ENCODE data around the gene FLOT1.

FLOT1 gene

DNA sequence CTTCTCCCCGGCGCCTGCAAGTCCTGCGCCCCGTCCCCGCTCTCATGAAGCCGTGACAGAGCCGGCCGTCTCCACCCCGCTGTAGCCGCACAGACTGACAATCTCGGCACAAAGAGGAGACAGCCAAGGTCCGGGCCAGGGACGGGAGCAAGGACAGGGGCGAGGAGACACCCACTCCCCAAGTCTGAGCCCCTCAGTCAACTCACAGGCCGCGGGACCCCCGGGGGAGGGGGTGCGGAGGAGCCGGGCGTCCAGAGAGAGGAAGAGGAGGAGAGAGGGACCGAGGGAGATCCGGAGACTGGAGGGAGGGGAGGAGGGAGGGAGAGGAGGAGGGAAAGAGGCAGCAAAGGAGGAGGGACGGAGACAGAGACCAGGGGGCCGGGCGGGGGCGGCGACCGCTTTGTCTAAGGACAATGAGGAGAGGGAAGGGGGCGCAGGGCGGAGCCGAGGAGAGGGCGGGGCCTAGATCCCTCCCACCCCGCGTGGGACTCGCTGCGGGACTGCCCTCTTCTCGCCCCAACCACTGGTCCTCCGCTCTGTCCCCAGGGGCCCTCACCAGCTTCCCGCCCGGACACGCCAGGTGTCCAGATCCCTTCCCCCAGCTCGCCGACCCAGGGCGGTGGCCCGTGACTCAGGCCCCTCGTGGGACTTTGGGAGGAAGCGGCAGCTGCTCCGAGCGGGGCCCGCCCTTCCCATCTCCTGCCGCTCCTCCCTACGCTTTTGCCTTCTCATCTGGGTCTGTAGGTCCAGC is 55.4 kb downstream of the FLOT1 start (continued):
- no peak for TF ChIP-seq GFI1B (tag by site-specific recombination; IDR thresholded peaks at IDR 0.05)
- TF ChIP-seq, protein P1, sequence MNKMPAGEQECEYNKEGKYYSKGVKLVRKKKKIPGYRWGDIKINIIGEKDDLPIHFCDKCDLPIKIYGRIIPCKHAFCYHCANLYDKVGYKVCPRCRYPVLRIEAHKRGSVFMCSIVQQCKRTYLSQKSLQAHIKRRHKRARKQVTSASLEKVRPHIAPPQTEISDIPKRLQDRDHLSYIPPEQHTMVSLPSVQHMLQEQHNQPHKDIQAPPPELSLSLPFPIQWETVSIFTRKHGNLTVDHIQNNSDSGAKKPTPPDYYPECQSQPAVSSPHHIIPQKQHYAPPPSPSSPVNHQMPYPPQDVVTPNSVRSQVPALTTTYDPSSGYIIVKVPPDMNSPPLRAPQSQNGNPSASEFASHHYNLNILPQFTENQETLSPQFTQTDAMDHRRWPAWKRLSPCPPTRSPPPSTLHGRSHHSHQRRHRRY (tag by site-specific recombination; IDR thresholded peaks at IDR 0.05), result no peak
- no peak for TF ChIP-seq ZNF560 (tag by site-specific recombination; IDR thresholded peaks at IDR 0.05; ENCODE audit: borderline replicate concordance)
- TF ChIP-seq PRDM1 (tag by site-specific recombination; IDR thresholded peaks at IDR 0.05), result peak; percentile 37; the same call in 1 of the 2 replicates
- no peak for TF ChIP-seq ZNF660 (tag by site-specific recombination; IDR thresholded peaks at IDR 0.05)
- TF ChIP-seq HOXC10 (CRISPR knock-in tag; IDR thresholded peaks at IDR 0.05), result no peak
- 0 out of 2 replicates have a peak, but pooled peaks have one; percentile 45 for TF ChIP-seq BCL11A (tag by site-specific recombination; IDR thresholded peaks at IDR 0.05; ENCODE audit: low read depth)
- TF ChIP-seq ZNF664 (tag by site-specific recombination; IDR thresholded peaks at IDR 0.05), result no peak
- no peak for TF ChIP-seq ZNF280D (tag by site-specific recombination; IDR thresholded peaks at IDR 0.05)
- TF ChIP-seq YY2 (tag by site-specific recombination; IDR thresholded peaks at IDR 0.05), result no peak
- no peak for TF ChIP-seq ZNF18 (tag by site-specific recombination; IDR thresholded peaks at IDR 0.05)
- TF ChIP-seq ZNF610 (tag by site-specific recombination; IDR thresholded peaks at IDR 0.05; ENCODE audit: borderline replicate concordance), result peak; percentile 93
- TF ChIP-seq, protein P2, sequence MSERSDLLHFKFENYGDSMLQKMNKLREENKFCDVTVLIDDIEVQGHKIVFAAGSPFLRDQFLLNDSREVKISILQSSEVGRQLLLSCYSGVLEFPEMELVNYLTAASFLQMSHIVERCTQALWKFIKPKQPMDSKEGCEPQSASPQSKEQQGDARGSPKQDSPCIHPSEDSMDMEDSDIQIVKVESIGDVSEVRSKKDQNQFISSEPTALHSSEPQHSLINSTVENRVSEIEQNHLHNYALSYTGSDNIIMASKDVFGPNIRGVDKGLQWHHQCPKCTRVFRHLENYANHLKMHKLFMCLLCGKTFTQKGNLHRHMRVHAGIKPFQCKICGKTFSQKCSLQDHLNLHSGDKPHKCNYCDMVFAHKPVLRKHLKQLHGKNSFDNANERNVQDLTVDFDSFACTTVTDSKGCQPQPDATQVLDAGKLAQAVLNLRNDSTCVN (tag by site-specific recombination; optimal IDR thresholded peaks at IDR 0.05), result peak; percentile 64
- no peak for TF ChIP-seq ZNF791 (tag by site-specific recombination; IDR thresholded peaks at IDR 0.05)
- TF ChIP-seq, protein P3, sequence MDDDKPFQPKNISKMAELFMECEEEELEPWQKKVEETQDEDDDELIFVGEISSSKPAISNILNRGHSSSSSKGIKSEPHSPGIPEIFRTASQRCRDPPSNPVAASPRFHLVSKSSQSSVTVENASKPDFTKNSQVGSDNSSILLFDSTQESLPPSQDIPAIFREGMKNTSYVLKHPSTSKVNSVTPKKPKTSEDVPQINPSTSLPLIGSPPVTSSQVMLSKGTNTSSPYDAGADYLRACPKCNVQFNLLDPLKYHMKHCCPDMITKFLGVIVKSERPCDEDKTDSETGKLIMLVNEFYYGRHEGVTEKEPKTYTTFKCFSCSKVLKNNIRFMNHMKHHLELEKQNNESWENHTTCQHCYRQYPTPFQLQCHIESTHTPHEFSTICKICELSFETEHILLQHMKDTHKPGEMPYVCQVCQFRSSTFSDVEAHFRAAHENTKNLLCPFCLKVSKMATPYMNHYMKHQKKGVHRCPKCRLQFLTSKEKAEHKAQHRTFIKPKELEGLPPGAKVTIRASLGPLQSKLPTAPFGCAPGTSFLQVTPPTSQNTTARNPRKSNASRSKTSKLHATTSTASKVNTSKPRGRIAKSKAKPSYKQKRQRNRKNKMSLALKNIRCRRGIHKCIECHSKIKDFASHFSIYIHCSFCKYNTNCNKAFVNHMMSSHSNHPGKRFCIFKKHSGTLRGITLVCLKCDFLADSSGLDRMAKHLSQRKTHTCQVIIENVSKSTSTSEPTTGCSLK (tag by site-specific recombination; IDR thresholded peaks at IDR 0.05), result no peak
- no peak for TF ChIP-seq ZNF148 (tag by site-specific recombination; IDR thresholded peaks at IDR 0.05; ENCODE audit: borderline replicate concordance)
- TF ChIP-seq, protein P4, sequence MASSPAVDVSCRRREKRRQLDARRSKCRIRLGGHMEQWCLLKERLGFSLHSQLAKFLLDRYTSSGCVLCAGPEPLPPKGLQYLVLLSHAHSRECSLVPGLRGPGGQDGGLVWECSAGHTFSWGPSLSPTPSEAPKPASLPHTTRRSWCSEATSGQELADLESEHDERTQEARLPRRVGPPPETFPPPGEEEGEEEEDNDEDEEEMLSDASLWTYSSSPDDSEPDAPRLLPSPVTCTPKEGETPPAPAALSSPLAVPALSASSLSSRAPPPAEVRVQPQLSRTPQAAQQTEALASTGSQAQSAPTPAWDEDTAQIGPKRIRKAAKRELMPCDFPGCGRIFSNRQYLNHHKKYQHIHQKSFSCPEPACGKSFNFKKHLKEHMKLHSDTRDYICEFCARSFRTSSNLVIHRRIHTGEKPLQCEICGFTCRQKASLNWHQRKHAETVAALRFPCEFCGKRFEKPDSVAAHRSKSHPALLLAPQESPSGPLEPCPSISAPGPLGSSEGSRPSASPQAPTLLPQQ (tag by site-specific recombination; IDR thresholded peaks at IDR 0.05), result peak; percentile 79
- TF ChIP-seq KLF16 (tag by site-specific recombination; IDR thresholded peaks at IDR 0.05), result no peak; the same call in 1 of the 2 replicates
- TF ChIP-seq ZNF248 (tag by site-specific recombination; IDR thresholded peaks at IDR 0.05), result no peak
- TF ChIP-seq ZSCAN5A (tag by site-specific recombination; IDR thresholded peaks at IDR 0.05), result peak; percentile 87; the same call in 1 of the 2 replicates
- TF ChIP-seq, protein P5, sequence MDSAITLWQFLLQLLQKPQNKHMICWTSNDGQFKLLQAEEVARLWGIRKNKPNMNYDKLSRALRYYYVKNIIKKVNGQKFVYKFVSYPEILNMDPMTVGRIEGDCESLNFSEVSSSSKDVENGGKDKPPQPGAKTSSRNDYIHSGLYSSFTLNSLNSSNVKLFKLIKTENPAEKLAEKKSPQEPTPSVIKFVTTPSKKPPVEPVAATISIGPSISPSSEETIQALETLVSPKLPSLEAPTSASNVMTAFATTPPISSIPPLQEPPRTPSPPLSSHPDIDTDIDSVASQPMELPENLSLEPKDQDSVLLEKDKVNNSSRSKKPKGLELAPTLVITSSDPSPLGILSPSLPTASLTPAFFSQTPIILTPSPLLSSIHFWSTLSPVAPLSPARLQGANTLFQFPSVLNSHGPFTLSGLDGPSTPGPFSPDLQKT (IDR thresholded peaks at IDR 0.05; ENCODE audit: borderline replicate concordance, low read depth, low read length), result no peak
- 0 out of 2 replicates have a peak, but pooled peaks have one; percentile 16 for TF ChIP-seq ZNF146 (tag by site-specific recombination; IDR thresholded peaks at IDR 0.05)
